Activated T-helper 2 cell treated with anti-CD3 and anti-CD28 coated beads, Interferon-gamma antibody, Interleukin-2, Interleukin-4, amounts not matched to agents 10 μg/mL and 5 μg/mL and 100 μg/mL, durations not matched to agents 14 hours and 24 hours and 36 hours (primary cell): ENCODE data around the gene NSUN4. TPM values are rescaled to one million over a fixed set of nuclear protein-coding genes. Genes with fewer than 3 reads are reported as not detected.
"Not testable (repeated sequence)": the region's sequence is repeated elsewhere in the genome, so short reads cannot be mapped to it uniquely, and the experiment has no call there.

Source experiments
- DNase-seq: peaks from one replicate; pipeline ENCODE4 v3.0.0; 2021; ENCODE audit warnings: low spot score
- H3K27ac Mint-ChIP-seq: one replicate; pipeline ENCODE4 v1.8.0; 2021; ENCODE audit warnings: mixed read lengths
- H3K27me3 Mint-ChIP-seq: one replicate; pipeline ENCODE4 v1.8.0; 2021; ENCODE audit warnings: low read depth, mixed read lengths
- H3K36me3 Mint-ChIP-seq: one replicate; pipeline ENCODE4 v1.8.0; 2021; ENCODE audit warnings: low read depth, mixed read lengths
- H3K4me1 Mint-ChIP-seq: one replicate; pipeline ENCODE4 v1.8.0; 2021; ENCODE audit warnings: low read depth, mixed read lengths
- H3K4me3 Mint-ChIP-seq: one replicate; pipeline ENCODE4 v1.8.0; 2021; ENCODE audit warnings: low read depth, mild to moderate bottlenecking, moderate library complexity, mixed read lengths
- H3K9me3 Mint-ChIP-seq: one replicate; pipeline ENCODE4 v1.8.0; 2021; ENCODE audit warnings: mixed read lengths
- intact Hi-C: fragments of 100-400 bp; cut with micrococcal nuclease; formaldehyde crosslinking; loops from one replicate; pipeline ENCODE4 v1.15.1; 2023
- total RNA-seq: library from RNA; stranded (reverse); gene quantifications from 2 replicates; pipeline ENCODE4 v1.2.3, GENCODE V29; 2022

NSUN4 gene
- total RNA-seq, 1 donor from 2014 or later = 37.2 TPM

DNA sequence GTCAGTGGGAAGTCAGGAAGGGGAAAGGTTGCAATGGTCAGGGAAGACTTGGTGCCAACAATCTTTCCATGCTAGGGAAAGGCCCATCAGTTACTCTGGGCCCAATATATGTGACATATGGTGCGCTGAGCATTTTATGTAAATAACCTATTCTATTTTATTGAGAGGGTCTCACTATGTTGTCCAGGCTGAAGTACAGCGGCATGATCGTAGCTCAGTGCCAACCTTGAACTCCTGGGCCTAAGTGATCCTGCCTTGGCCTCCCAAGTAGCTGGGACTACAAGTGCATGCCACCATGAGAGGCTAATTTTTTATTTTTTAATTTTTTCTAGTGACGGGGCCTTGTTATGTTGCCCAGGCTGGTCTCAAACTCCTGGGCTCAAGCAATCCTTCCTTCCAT lies 30.3 kb upstream of the NSUN4 start:
- no peak overlapping the region for H3K27ac Mint-ChIP-seq
- no peak for DNase-seq
- H3K9me3 Mint-ChIP-seq = no peaks in the 10 kb centered on the region
- peaks cover 71% of the 10 kb centered on the region for H3K36me3 Mint-ChIP-seq
- H3K4me3 Mint-ChIP-seq = no peak overlapping the region
- intact Hi-C loops = no loop called here
- peaks cover 15% of the 10 kb centered on the region for H3K4me1 Mint-ChIP-seq
- no peaks in the 10 kb centered on the region for H3K27me3 Mint-ChIP-seq

DNA sequence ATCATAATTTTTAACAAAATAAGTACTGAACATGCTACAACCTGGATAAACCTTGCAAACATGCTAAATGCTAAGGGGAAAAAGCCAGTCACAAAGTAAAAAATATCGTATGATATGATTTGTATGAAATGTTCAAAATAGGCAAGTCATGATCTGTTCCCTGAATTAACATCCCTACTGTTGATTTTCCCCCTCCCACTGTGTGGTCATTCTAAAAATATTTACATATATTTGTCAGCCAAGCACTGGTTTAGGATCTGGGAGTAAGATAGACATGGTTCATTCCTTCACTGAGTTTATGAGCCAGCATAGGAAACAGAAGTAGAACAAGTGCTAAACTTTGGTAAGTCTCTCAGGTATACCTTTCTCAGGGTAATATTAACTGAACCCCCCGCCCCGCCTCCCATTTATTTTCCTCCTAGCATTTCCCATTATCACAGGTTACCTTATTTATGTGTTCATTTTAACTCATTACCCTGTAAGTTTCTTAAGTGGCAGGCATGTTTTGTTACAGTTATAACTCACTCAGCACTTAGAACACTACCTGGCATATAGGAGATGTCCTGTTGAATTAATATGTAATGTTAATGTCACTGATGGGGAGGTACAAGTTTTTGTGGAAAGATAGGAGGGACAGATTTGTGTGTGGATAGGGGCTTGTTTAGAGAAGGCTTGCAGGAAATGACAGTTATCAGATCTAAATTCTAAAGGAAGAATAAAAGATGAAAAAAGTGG lies 24.8 kb upstream of the NSUN4 start:
- Mint-ChIP-seq H3K27ac (no peak overlapping the region), H3K36me3 (peaks cover 43% of the 10 kb centered on the region), H3K4me1 (no peaks in the 10 kb centered on the region), H3K27me3 (no peaks in the 10 kb centered on the region), H3K4me3 (no peak overlapping the region), H3K9me3 (no peaks in the 10 kb centered on the region)
- DNase-seq = no peak
- intact Hi-C loops = no loop called here

DNA sequence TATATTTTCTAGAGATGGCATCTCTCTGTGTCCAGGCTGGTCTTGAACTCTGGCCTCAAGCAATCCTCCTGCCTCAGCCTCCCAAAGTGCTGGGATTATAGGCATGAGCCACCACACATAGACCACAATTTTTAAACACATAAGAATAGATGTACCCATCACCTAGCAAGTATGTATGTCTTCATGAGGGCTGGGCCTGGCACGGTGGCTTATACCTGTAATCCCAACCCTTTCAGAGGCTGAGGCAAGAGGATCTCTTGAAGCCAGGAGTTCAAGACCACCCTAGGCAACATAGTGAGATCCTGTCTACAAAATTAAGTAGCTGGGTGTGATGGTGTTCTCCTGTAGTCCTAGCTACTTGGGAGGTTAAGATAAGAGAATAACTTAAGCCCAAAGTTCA lies 23.3 kb upstream of the NSUN4 start:
- intact Hi-C loops = no loop called here
- H3K27ac Mint-ChIP-seq = no peak overlapping the region
- no peaks in the 10 kb centered on the region for H3K9me3 Mint-ChIP-seq
- H3K4me1 Mint-ChIP-seq = no peaks in the 10 kb centered on the region
- no peaks in the 10 kb centered on the region for H3K27me3 Mint-ChIP-seq
- no peak for DNase-seq
- H3K4me3 Mint-ChIP-seq = no peak overlapping the region
- H3K36me3 Mint-ChIP-seq = peaks cover 31% of the 10 kb centered on the region

DNA sequence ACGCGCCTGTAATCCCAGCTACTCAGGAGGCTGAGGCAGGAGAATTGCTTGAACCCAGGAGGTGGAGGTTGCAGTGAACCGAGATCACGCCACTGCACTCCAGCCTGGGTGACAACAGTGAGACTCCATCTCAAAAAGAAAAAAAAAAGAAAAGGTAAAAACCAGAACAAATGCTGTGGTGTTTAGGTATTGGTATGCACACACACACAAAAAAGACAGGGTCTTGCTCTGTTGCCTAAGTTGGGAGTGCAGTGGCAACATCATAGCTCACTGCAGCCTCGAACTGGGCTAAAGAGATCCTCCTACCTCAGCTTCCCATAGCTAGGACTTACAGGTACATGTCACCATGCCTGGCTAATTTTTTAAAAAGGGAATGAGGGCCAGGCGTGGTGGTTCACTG lies 21.3 kb upstream of the NSUN4 start:
- peaks cover 17% of the 10 kb centered on the region for H3K36me3 Mint-ChIP-seq
- DNase-seq, H3K27me3 Mint-ChIP-seq, H3K27ac Mint-ChIP-seq, H3K4me1 Mint-ChIP-seq, H3K4me3 Mint-ChIP-seq, H3K9me3 Mint-ChIP-seq, intact Hi-C loops: not testable (repeated sequence)

DNA sequence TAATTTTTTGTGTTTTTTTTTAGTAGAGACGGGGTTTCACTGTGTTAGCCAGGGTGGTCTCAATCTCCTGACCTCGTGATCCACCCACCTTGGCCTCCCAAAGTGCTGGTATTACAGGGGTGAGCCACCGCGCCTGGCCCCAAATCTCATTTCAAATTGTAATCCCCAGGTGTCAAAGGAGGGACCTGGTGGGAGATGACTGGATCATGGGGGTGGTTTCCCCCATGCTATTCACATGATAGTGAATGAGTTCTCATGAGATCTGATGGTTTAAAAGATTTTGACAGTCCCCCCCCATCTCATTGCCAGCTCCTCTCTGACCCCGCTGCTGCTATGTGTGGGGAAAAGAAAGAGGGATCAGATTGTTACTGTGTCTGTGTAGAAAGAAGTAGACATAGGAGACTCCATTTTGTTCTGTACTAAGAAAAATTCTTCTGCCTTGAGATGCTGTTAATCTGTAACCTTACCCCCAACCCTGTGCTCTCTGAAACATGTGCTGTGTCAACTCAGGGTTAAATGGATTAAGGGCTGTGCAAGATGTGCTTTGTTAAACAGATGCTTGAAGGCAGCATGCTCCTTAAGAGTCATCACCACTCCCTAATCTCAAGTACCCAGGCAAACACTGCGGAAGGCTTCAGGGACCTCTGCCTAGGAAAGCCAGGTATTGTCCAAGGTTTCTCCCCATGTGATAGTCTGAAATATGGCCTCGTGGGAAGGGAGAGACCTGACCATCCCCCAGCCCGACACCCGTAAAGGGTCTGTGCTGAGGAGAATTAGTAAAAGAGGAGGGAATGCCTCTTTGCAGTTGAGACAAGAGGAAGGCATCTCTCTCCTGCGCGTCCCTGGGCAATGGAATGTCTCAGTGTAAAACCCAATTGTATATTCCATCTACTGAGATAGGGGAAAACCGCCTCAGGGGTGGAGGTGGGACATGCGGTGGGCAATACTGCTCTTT lies 20.4 kb upstream of the NSUN4 start:
- intact Hi-C loops, H3K27me3 Mint-ChIP-seq, H3K9me3 Mint-ChIP-seq, H3K4me1 Mint-ChIP-seq, H3K4me3 Mint-ChIP-seq, DNase-seq, H3K27ac Mint-ChIP-seq: not testable (repeated sequence)
- peaks cover 10% of the 10 kb centered on the region for H3K36me3 Mint-ChIP-seq

DNA sequence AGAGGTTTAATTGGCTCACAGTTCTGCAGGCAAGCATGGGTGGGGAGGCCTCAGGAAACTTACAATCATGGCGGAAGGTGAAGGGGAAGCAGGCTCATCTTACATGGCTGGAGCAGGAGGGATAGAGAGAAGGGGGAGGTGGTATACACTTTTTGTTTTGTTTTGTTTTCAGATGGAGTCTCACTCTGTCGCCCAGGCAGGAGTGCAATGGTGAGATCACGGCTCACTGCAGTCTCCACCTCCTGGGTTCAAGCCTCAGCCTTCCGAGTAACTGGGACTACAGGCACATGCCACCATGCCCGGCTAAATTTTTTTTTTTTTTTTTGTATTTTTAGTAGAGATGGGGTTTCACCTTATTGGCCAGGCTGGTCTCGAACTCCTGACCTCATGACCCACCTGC lies 18.4 kb upstream of the NSUN4 start:
- DNase-seq, H3K27me3 Mint-ChIP-seq, H3K4me1 Mint-ChIP-seq, intact Hi-C loops, H3K27ac Mint-ChIP-seq, H3K4me3 Mint-ChIP-seq, H3K36me3 Mint-ChIP-seq, H3K9me3 Mint-ChIP-seq: not testable (repeated sequence)

DNA sequence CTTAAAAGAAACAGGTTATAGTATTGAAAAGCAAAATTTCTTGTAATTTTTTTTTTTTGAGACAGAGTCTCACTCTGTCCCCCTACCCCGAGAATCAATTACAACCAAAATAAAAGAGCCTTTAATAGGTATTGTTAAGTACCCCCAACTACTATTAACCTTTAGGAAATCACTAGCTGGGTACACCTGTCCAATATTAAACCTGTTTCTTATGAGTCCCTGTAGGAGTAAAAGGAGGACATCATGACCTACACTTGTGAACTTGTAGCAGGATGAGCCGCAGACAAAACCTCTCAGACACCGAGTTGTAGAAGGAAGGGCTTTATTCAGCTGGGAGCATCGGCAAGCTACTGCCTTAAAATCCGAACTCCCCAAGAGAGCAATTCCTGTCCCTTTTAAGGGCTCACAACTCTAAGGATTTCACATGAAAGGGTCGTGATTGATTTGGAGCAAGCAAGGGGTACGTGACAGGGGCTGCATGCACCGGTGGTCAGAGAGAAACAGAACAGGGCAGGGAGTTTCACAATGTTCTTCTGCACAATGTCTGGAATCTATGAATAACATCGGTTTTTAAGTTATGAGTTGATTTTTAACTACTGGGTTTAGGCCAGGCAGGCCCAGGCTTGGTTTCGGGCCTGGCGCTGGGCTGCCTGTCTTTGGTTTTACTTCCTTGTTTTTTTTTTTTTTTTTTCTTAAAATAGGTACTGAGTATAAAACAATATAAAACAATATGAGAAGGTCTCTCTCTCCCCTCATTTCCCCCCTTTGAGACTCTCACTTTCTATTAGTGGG lies 15.1 kb upstream of the NSUN4 start:
- H3K27me3 Mint-ChIP-seq, H3K4me3 Mint-ChIP-seq, H3K4me1 Mint-ChIP-seq, H3K36me3 Mint-ChIP-seq, intact Hi-C loops, DNase-seq, H3K27ac Mint-ChIP-seq, H3K9me3 Mint-ChIP-seq: not testable (repeated sequence)

DNA sequence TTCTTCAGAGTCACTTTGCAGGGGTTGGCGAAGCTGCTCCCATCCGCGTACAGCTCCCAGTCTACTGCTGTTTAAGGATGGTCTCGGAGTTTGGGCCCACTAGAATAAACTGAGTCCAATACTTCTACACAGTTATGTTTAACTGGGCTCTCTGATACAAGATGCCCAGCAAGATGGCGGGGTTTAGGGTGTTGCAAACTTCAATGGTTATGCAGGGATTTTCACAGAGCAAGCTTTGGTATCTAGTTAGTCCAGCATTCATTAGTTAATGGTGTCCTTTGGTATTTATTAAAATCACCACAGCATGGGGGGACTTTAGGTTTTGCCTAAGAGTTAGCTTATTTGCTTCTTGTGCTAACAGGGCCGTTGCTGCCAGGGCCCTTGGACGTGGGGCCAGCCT lies 12.4 kb upstream of the NSUN4 start:
- H3K27ac Mint-ChIP-seq, H3K36me3 Mint-ChIP-seq, H3K9me3 Mint-ChIP-seq, intact Hi-C loops, H3K27me3 Mint-ChIP-seq, DNase-seq, H3K4me1 Mint-ChIP-seq, H3K4me3 Mint-ChIP-seq: not testable (repeated sequence)

DNA sequence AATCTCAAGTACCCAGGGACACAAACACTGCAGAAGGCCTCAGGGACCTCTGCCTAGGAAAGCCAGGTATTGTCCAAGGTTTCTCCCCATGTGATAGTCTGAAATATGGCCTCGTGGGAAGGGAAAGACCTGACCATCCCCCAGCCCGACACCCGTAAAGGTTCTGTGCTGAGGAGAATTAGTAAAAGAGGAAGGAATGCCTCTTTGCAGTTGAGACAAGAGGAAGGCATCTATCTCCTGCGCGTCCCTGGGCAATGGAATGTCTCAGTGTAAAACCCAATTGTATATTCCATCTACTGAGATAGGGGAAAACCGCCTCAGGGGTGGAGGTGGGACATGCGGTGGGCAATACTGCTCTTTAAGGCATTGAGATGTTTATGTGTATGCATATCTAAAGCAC lies 10.8 kb upstream of the NSUN4 start:
- H3K4me3 Mint-ChIP-seq, H3K36me3 Mint-ChIP-seq, H3K27ac Mint-ChIP-seq, H3K4me1 Mint-ChIP-seq, H3K27me3 Mint-ChIP-seq, H3K9me3 Mint-ChIP-seq, DNase-seq, intact Hi-C loops: not testable (repeated sequence)

DNA sequence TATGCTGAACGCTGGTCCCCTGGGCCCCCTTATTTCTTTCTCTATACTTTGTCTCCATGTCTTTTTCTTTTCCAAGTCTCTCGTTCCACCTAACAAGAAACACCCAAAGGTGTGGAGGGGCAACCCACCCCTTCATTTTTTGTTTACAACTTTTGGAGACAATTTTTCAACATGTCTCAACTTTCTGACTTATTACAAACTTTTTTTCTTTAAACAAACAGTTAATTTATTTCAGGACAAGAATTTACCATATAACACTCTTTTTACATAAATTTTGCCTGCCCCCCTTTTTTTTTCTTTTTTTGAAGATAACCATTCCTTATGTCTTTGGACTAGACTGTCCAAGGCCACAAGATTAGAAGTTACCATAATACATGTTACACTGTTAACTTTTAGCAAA lies 10.2 kb upstream of the NSUN4 start:
- H3K27ac Mint-ChIP-seq, H3K4me1 Mint-ChIP-seq, DNase-seq, H3K9me3 Mint-ChIP-seq, H3K4me3 Mint-ChIP-seq, H3K36me3 Mint-ChIP-seq, intact Hi-C loops, H3K27me3 Mint-ChIP-seq: not testable (repeated sequence)

DNA sequence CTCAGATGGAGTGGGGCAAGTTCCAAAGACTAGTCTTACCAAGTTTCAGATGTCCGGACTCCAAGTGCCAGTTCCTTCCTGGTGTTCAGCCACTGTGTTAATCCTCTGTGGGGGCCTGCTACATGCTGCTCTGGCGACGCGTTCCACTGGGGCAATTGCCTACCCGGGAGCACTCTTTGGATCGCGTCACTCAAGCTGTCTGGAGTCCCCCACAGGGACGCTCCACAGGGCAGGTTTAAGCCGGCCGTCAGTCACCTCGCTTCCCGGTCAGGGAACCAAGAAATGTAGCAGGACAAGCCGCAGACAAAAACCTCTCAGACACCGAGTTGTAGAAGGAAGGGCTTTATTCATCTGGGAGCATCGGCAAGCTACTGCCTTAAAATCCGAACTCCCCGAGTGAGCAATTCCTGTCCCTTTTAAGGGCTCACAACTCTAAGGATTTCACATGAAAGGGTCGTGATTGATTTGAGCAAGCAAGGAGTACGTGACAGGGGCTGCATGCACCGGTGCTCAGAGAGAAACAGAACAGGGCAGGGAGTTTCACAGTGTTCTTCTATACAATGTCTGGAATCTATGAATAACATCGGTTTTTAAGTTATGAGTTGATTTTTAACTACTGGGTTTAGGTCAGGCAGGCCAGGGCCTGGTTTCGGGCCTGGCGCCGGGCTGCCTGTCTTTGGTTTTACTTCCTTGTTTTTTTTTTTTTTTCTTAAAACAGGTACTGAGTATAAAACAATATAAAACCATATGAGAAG lies 8.6 kb upstream of the NSUN4 start:
- intact Hi-C loops, H3K27ac Mint-ChIP-seq, H3K4me1 Mint-ChIP-seq, DNase-seq, H3K27me3 Mint-ChIP-seq, H3K9me3 Mint-ChIP-seq, H3K36me3 Mint-ChIP-seq, H3K4me3 Mint-ChIP-seq: not testable (repeated sequence)

DNA sequence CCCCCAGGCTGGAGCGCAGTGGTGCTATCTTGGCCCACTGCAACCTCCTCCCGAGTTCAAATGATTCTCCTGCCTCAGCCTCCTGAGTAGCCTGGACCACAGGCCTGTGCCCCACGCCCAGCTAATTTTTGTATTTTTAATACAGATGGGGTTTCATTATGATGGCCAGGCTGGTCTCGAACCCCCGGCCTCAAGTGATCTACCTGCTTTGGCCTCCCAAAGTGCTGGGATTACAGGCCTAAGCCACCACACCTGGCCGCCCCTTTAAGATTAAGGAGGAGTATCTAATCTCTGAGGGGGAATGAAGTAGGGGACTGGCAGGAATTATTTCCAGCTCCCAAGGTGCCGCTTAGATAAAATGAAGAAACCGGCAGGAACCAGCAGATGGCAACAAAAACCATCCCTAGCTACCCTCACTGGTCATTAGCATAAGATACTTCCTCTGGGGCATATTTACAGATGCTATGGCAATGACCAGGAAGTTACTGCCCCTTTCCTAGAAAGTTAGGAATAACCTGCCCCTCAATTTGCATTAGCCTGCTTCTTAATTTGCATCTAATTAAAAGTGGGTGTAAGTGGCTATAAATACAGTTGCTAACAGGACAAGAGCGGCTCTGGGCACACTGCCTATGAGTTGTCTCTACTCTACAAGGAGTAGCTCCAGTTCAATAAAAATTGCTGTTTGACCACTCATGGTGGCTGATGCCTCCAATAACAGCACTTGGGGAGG lies 7.1 kb upstream of the NSUN4 start:
- Mint-ChIP-seq H3K4me1 (no peaks in the 10 kb centered on the region), H3K27me3 (no peaks in the 10 kb centered on the region), H3K9me3 (no peaks in the 10 kb centered on the region), H3K27ac (no peak overlapping the region), H3K4me3 (no peak overlapping the region), H3K36me3 (no peaks in the 10 kb centered on the region)
- intact Hi-C loops = no loop called here
- no peak for DNase-seq
